ENCODE results near the gene GIGYF1. TPM values are rescaled to one million over a fixed set of nuclear protein-coding genes. Genes with fewer than 3 reads are reported as not detected.

GIGYF1 gene
- total and polyA plus RNA-seq, 2 of the 13 experiments (the other 11 are each of a cell fraction or from before 2014, with no cell fraction given), result 7.6 to 16.1 TPM

- POLR2A ChIA-PET, result interaction anchor here (1.0 to 1.9 kb wide), 5 partner anchors 24 to 113 kb away, joined by 3 to 9 read pairs (median 4); partner anchors contain the start of gene POP7
- Histone ChIP-seq H3K9ac (ENCODE audit: insufficient read depth, low read depth, low read length) (no peak overlapping the region), H3K4me2 (ENCODE audit: low read depth, low read length) (no peak overlapping the region), H2AFZ (ENCODE audit: low read length) (no peak overlapping the region), H4K20me1 (ENCODE audit: insufficient read depth, low read length) (peaks cover 5% of the 10 kb centered on the region; the same call in 1 of the 2 replicates), H3K36me3 (replicated peaks in 1 of 2; ENCODE audit: control insufficient read depth in 1 of 2, insufficient read depth in 2 of 2, low read length in 2 of 2) (peaks cover 46 to 62% of the 10 kb centered on the region in 2 experiments), H3K27ac (ENCODE audit: extremely low read length, insufficient read depth, low read length) (no peak overlapping the region), H3K4me1 (ENCODE audit: insufficient read depth, low read length) (peaks cover 27% of the 10 kb centered on the region), H3K79me2 (ENCODE audit: insufficient read depth, low read length) (no peaks in the 10 kb centered on the region), H3K9me3 (ENCODE audit: low read length) (no peaks in the 10 kb centered on the region), H3K27me3 (ENCODE audit: control insufficient read depth in 1 of 2, insufficient read depth in 2 of 2, low read length in 2 of 2) (no peaks in the 10 kb centered on the region), H3K4me3 (replicated peaks in 1 of 3; ENCODE audit: insufficient read depth in 1 of 3, low read depth in 2 of 3, low read length in 3 of 3) (no peak overlapping the region)
- no TSS peak for BruUV-seq (replicated peaks)
- no peak for DNase-seq (ENCODE audit: low spot score)
- no peak for ATAC-seq
- CTCF ChIA-PET (ENCODE audit: low intra/inter-chr PET ratio, low total read pairs), result no interaction called here
- intact Hi-C loops (cut with micrococcal nuclease; ENCODE audit: unreplicated experiment), result no loop called here
- TF ChIP-seq RCOR2 (CRISPR knock-in tag; IDR thresholded peaks at IDR 0.05) (no peak), ATF2 (CRISPR knock-in tag; IDR thresholded peaks at IDR 0.05) (no peak), ZNF414 (CRISPR knock-in tag; IDR thresholded peaks at IDR 0.05) (no peak), SMARCE1 (IDR thresholded peaks at IDR 0.05; ENCODE audit: borderline replicate concordance) (no peak), RNF2 (conservative IDR thresholded peaks at IDR 0.05; ENCODE audit: low read depth) (no peak), RBFOX2 (IDR thresholded peaks at IDR 0.05; ENCODE audit: low read depth, low read length) (peak; percentile 49; the same call in 1 of the 2 replicates), FIP1L1 (IDR thresholded peaks at IDR 0.05; ENCODE audit: borderline replicate concordance, insufficient read depth, low read depth, low read length) (no peak), HDAC2 (CRISPR knock-in tag; IDR thresholded peaks at IDR 0.05) (no peak), TBP (CRISPR knock-in tag; IDR thresholded peaks at IDR 0.05) (no peak), ZNF580 (CRISPR knock-in tag; IDR thresholded peaks at IDR 0.05; ENCODE audit: borderline replicate concordance, low read depth) (no peak), MTF1 (CRISPR knock-in tag; IDR thresholded peaks at IDR 0.05) (no peak), AGO1 (IDR thresholded peaks at IDR 0.05; ENCODE audit: low read depth, low read length, poor library complexity, severe bottlenecking) (peak; percentile 15)
- TF ChIP-seq, protein P1, sequence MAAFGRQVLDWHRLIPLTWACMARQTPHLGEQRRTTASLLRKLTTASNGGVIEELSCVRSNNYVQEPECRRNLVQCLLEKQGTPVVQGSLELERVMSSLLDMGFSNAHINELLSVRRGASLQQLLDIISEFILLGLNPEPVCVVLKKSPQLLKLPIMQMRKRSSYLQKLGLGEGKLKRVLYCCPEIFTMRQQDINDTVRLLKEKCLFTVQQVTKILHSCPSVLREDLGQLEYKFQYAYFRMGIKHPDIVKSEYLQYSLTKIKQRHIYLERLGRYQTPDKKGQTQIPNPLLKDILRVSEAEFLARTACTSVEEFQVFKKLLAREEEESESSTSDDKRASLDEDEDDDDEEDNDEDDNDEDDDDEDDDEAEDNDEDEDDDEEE (CRISPR knock-in tag; IDR thresholded peaks at IDR 0.05), result no peak
- no peak for FAIRE-seq
- WGBS (ENCODE audit: low lambda C conversion rate), result 95% methylated on average over 12 of the region's 29 CpGs
- in situ Hi-C loops (cut with HindIII; ENCODE audit: extremely low pct_ligation_motif_present, low pct_unique_long_range_greater_than_20kb), result no loop called here
Measured at GRCh38 chr7:100681491-100682227, 12.4 kb downstream of the GIGYF1 start.

All from HepG2 (cell line).